Duodenal mucosa (tissue), 2 donors: ENCODE results near the gene PRR36.

Experiments used
- H3K27ac ChIP-seq: one replicate; pipeline ENCODE4 v1.7.0; 2013; ENCODE audit warnings: low read depth, low read length
- H3K27me3 ChIP-seq, 2 donors: one replicate each; pipeline ENCODE4 v1.7.0; 2013; ENCODE audit warnings: low read length in 2 of 2, control low read depth in 1 of 2; ENCODE audit not compliant: insufficient read depth in 2 of 2, control insufficient read depth in 1 of 2
- H3K36me3 ChIP-seq, 2 donors: one replicate each; pipeline ENCODE4 v1.7.0; 2013; ENCODE audit warnings: low read length in 2 of 2, control low read depth in 1 of 2; ENCODE audit not compliant: insufficient read depth in 2 of 2, control insufficient read depth in 1 of 2
- H3K4me1 ChIP-seq, 2 donors: one replicate each; pipeline ENCODE4 v1.7.0; 2013; ENCODE audit warnings: low read length in 2 of 2, control low read depth in 1 of 2; ENCODE audit not compliant: insufficient read depth in 2 of 2, control insufficient read depth in 1 of 2
- H3K4me3 ChIP-seq, 2 donors: one replicate each; pipeline ENCODE4 v1.7.0; 2013; ENCODE audit warnings: low read length in 2 of 2, low read depth in 1 of 2
- H3K9ac ChIP-seq, 2 donors: one replicate each; pipeline ENCODE4 v1.7.0; 2013; ENCODE audit warnings: low read length in 2 of 2, low read depth in 1 of 2
- H3K9me3 ChIP-seq, 2 donors: one replicate each; pipeline ENCODE4 v1.7.0; 2013; ENCODE audit warnings: low read length in 2 of 2, control low read depth in 1 of 2; ENCODE audit not compliant: control insufficient read depth in 1 of 2

Gene PRR36

DNA sequence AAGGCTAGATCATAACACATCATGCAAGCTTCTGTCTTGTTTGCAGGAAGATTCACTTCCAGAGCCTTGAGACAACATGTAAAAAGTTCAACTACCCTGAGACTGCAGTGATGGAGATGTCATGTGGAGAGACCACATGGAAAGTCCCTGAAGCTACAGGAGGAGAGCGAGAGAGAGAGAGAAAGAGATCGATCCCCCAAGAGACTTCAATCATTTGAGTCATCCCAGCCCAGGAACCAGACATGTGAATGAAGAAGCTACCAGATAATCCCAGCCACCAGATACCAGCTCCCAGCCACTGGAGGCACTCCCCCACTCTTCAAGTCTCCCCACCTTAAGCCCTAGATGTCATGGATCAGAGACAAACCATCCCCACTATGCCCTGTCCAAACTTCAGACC lies 54.9 kb downstream of the PRR36 start:
- Histone ChIP-seq H3K36me3 (no peaks in the 10 kb centered on the region), H3K4me1 (no peaks in the 10 kb centered on the region), H3K27ac (no peak overlapping the region), H3K9ac (no peak overlapping the region), H3K9me3 (peaks cover 0 to 8% of the 10 kb centered on the region in 2 donors), H3K27me3 (peaks cover 0 to 6% of the 10 kb centered on the region in 2 donors), H3K4me3 (no peak overlapping the region)

DNA sequence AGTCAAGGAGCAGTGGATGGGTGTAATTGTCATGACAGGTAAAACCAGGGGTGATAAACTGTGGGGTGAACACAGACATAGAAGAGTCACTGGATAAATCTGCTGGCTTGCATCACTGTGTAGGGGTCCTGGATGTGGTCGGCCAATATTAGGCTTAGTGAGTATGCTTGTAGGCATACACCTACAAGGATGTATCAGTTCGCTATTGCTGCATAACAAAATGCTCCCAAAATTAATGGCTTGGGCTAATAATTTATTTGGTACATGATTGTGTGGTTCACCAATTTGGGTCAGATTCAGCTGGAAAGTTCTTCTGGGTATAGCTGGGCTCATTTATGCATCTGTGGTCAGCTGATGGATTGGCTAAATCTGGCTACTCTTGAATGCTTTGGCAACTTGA lies 55.4 kb downstream of the PRR36 start:
- Histone ChIP-seq H3K27ac (no peak overlapping the region), H3K27me3 (peaks cover 0 to 6% of the 10 kb centered on the region in 2 donors), H3K9me3 (peaks cover 0 to 8% of the 10 kb centered on the region in 2 donors), H3K36me3 (no peaks in the 10 kb centered on the region), H3K9ac (no peak overlapping the region), H3K4me1 (no peaks in the 10 kb centered on the region), H3K4me3 (no peak overlapping the region)
